Heart left ventricle (tissue), 16 donors: ENCODE results near the gene SPRY4. TPM values are rescaled to one million over a fixed set of nuclear protein-coding genes. Genes with fewer than 3 reads are reported as not detected.

Experiments used
- ATAC-seq, 4 donors: fragments of 200-7000 bp; cut with Tn5 transposase; one replicate each; pipeline ENCODE4 v1.9.1; 2020 to 2022; ENCODE audit warnings: moderate library complexity in 4 of 4, mild to moderate bottlenecking in 3 of 4, moderate number of reproducible peaks in 1 of 4
- DNase-seq, 5 donors: peaks; one replicate each; pipeline ENCODE4 v3.0.0-alpha.2; 2020
- H3K27ac ChIP-seq, 12 donors: fragments of 200-600 bp; sonication (generic) in 4 of 12; one replicate each; pipeline versions ENCODE4 v1.5.0 to v1.8.0; 2016 to 2022; ENCODE audit warnings: mild to moderate bottlenecking in 2 of 12
- H3K27me3 ChIP-seq, 9 donors: fragments of 200-600 bp; sonication (generic) in 2 of 9; one replicate each; pipeline versions ENCODE4 v1.5.1 to v1.8.0; 2016 to 2022; ENCODE audit warnings: mild to moderate bottlenecking in 3 of 9
- H3K36me3 ChIP-seq, 9 donors: fragments of 200-600 bp; sonication (generic) in 2 of 9; one replicate each; pipeline versions ENCODE4 v1.5.0 to v1.8.0; 2018 to 2022; ENCODE audit warnings: mild to moderate bottlenecking in 2 of 9
- H3K4me1 ChIP-seq, 12 donors: fragments of 200-600 bp; sonication (generic) in 4 of 12; one replicate each; pipeline versions ENCODE4 v1.5.0 to v1.8.0; 2016 to 2022; ENCODE audit warnings: mild to moderate bottlenecking in 3 of 12
- H3K4me3 ChIP-seq, 12 donors: fragments of 200-600 bp; sonication (generic) in 4 of 12; one replicate each; pipeline versions ENCODE4 v1.5.0 to v1.8.0; 2017 to 2022; ENCODE audit warnings: mild to moderate bottlenecking in 9 of 12, moderate library complexity in 4 of 12
- H3K9me3 ChIP-seq, 12 donors: fragments of 200-600 bp; sonication (generic) in 4 of 12; one replicate each; pipeline versions ENCODE4 v1.5.0 to v1.8.0; 2016 to 2022; ENCODE audit warnings: mild to moderate bottlenecking in 1 of 12
- POLR2A ChIP-seq, 2 donors: fragments of 450-650 bp; IDR thresholded peaks; one replicate each; pipeline ENCODE4 v1.6.1; 2017; ENCODE audit warnings: antibody characterized with exemption in 2 of 2, mild to moderate bottlenecking in 2 of 2, moderate library complexity in 2 of 2
- WGBS, 4 donors: extraction: QIAGEN DNeasy Blood & Tissue Kit in 2 of 4; methylation state at CpG; one replicate each; pipeline versions ENCODE4 v1.1.5 to v1.1.7; 2013 to 2018; 5-methylcytosine and 5-hydroxymethylcytosine counted together
- intact Hi-C, 10 donors: fragments of 100-400 bp; cut with DNase I; formaldehyde crosslinking; loops; one replicate each; pipeline versions ENCODE4 v1.11.1 to v1.14.2; 2022
- polyA plus RNA-seq, 2 donors: library from polyadenylated mRNA; stranded (reverse); fragments of 200-250 nt; gene quantifications; one replicate each; pipeline ENCODE4 v1.2.3, GENCODE V29; 2013
- total RNA-seq, 9 donors: library from RNA; depleted of rRNA in 2 of 9; stranded (reverse); fragments of >200 nt in 2 of 9; fragmentation: NEBNext Ultra II Directional in 3 of 9; extraction: Animal tissue kit (Norgen Biotek cat#: 25700) in 3 of 9; gene quantifications; one replicate each; pipeline versions ENCODE4 v1.1.0 to v1.2.4, GENCODE V29; 2016 to 2023
- TF ChIP-seq, protein P1 (sequence below), 12 donors: fragments of 200-600 bp; sonication (generic) in 4 of 12; IDR thresholded peaks; one replicate each; pipeline versions ENCODE4 v1.5.0 to v1.8.0; 2018 to 2022; ENCODE audit warnings: antibody characterized with exemption in 12 of 12, mild to moderate bottlenecking in 5 of 12
- donor health status: ischemic (EF 13 %, LVEDD 7.1; RV severe dilation, severe dysfunction).
- donor health status: healthy with polysubstance abuse.
- donor health status: DM: no; HTN: yes; CAD: no.
- donor health status: DM: no; HTN: no; CAD: no.
- donor health status: ischemic (EF 25% LVEDD 6.9; RV normal size, moderate dysfunction).
- donor health status: ischemic (EF 25% LVEDD 5.7; RV mildly dilated, moderate dysfunction).
- donor health status: healthy.
- donor health status: DM: yes; HTN: yes; CAD: no.
- donor health status: ischemic (EF 35%, LVEDD 5.7; RV mildly dilated, moderate dysfunction).
- donor health status: nonischemic (EF 11% LVEDD 7.7; RV severe dilation, severe dysfunction).
- donor health status: DM: yes; HTN: yes; CAD: no.
- donor health status: PGD.
- donor health status: ischemic (EF 29% LVEDD 5.4; RV normal size, mild dysfunction).
- donor health status: nonischemic (EF 23%, LVEDD 6.1; RV moderate dilation, normal function).

SPRY4 gene
- total and polyA plus RNA-seq, 11 donors: 4.5 to 21.3 (median 7.7) TPM

DNA sequence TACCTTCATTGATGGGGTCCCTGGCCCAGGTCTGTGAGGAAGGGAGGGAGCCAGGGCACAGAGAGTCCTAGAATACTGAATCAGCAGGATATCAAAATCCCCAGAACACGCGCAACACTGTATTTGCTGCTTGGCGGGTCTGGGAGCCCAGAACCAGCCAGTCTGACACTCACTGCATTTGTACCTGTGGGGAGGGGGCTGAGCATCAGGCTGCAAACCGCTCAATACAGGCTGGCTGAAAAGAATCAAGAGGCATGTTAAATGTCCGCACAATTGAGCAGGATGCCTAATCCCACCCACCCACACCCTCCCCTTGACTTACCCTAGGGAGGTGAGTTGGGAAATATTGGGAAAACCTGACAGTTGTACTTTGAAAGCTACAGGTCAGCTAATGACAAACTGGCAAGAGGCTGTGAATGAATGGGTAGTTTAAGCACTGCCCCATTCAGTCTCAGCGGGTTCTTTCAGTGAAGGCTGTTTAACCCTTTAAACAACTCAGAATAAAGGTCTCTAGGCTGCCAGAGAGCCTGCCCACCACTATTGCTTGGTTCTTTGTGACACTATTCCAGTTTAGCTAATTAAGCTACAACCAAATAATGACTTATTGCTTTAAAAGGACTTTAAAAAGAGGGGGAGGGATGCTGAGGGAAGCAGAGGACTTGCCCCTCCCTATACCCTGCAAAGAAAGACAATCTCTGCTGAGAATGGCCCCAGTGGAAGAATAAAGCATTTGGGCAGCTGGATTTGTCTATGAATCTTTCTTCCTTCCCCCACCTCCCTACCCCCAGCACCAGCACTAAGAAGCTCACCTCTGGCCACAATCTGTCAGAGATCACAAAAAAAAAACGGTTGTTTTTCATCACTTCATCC lies 5.0 kb downstream of the SPRY4 start:
- H3K27ac ChIP-seq: peak overlapping the region; percentile 49 to 99 (median 91)
- peaks cover 0 to 5% (median 0%) of the 10 kb centered on the region in 9 donors for H3K36me3 ChIP-seq
- no peak for TF ChIP-seq POLR2A (IDR thresholded peaks at IDR 0.05)
- TF ChIP-seq, protein P1, sequence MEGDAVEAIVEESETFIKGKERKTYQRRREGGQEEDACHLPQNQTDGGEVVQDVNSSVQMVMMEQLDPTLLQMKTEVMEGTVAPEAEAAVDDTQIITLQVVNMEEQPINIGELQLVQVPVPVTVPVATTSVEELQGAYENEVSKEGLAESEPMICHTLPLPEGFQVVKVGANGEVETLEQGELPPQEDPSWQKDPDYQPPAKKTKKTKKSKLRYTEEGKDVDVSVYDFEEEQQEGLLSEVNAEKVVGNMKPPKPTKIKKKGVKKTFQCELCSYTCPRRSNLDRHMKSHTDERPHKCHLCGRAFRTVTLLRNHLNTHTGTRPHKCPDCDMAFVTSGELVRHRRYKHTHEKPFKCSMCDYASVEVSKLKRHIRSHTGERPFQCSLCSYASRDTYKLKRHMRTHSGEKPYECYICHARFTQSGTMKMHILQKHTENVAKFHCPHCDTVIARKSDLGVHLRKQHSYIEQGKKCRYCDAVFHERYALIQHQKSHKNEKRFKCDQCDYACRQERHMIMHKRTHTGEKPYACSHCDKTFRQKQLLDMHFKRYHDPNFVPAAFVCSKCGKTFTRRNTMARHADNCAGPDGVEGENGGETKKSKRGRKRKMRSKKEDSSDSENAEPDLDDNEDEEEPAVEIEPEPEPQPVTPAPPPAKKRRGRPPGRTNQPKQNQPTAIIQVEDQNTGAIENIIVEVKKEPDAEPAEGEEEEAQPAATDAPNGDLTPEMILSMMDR (IDR thresholded peaks at IDR 0.05): no peak
- H3K9me3 ChIP-seq: no peaks in the 10 kb centered on the region
- no peak for DNase-seq
- WGBS, 4 donors: 40 to 48% (median 44%) methylated on average over 7 of the region's 7 CpGs
- H3K27me3 ChIP-seq: peaks cover 0 to 29% (median 0%) of the 10 kb centered on the region in 9 donors
- H3K4me3 ChIP-seq: peak overlapping the region in 9 of 12 donors; percentile 59 to 99 (median 80)
- intact Hi-C loops: loop anchor here (2.0 to 10.0 kb wide), 13 partner anchors 32 to 375 kb away; no protein-coding TSS in a partner anchor
- H3K4me1 ChIP-seq: peaks cover 20 to 79% (median 69%) of the 10 kb centered on the region in 12 donors
- ATAC-seq: no peak

DNA sequence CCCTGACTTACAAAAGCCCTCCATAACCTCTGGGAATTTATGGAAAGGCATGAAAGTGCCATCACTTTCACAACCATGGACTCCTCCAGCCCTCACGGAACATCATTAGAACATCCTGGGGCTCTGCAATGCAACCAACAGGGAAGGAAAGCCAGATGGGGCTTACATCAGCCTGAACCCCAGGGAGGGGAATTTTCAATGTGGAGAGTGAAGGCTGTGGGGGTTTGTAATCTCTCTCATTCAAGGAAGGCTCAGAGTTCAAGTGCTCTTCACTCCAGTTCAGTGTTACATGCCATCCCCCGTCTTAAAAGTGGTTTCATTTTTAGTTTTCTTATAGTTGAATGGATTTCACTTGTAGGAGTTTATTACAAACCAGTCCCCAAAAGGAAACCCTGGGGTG lies 5.7 kb downstream of the SPRY4 start:
- H3K4me1 ChIP-seq: peaks cover 20 to 86% (median 73%) of the 10 kb centered on the region in 12 donors
- ATAC-seq (no peak), DNase-seq (no peak)
- peaks cover 0 to 24% (median 0%) of the 10 kb centered on the region in 9 donors for H3K27me3 ChIP-seq
- H3K4me3 ChIP-seq: peak overlapping the region in 9 of 12 donors; percentile 59 to 99 (median 80)
- WGBS, 4 donors: 49 to 58% (median 54%) methylated on average over 2 of the region's 2 CpGs
- TF ChIP-seq POLR2A (IDR thresholded peaks at IDR 0.05): no peak
- TF ChIP-seq, protein P1 (IDR thresholded peaks at IDR 0.05): no peak
- intact Hi-C loops: loop anchor here in 5 of 10 donors (5.0 to 10.0 kb wide), 4 partner anchors 37 to 376 kb away; no protein-coding TSS in a partner anchor
- H3K36me3 ChIP-seq: peaks cover 0 to 10% (median 7%) of the 10 kb centered on the region in 9 donors
- H3K9me3 ChIP-seq: no peaks in the 10 kb centered on the region
- peak overlapping the region in 11 of 12 donors; percentile 81 to 99 (median 91) for H3K27ac ChIP-seq

DNA sequence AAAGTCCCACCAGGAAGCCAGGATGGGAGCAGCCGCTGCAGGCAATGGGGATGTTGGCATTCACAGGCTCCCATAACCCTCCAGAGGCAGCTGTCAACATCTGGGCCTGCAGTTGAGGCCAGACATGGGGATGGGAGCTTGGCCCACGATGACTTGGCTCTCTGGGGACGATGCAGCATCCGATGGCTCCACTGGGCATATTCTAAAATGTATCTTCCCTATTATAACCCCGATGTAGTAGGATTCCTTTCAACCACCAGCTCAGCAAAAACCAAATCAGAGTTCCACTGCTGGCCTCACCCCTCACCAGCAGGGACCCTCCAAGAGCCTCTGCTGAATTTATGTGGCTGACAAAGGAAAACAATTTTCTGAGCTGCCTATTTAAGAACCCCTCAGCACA lies 7.1 kb downstream of the SPRY4 start:
- peaks cover 0 to 11% (median 0%) of the 10 kb centered on the region in 9 donors for H3K27me3 ChIP-seq
- no peaks in the 10 kb centered on the region for H3K9me3 ChIP-seq
- H3K27ac ChIP-seq: peak overlapping the region in 11 of 12 donors; percentile 31 to 97 (median 83)
- ATAC-seq (peak in 1 of 4 donors; percentile 19), DNase-seq (peak in 2 of 5 donors; percentile 52 to 66)
- H3K36me3 ChIP-seq: peaks cover 0 to 23% (median 10%) of the 10 kb centered on the region in 9 donors
- H3K4me3 ChIP-seq: peak overlapping the region in 2 of 12 donors; percentile 9 to 12
- H3K4me1 ChIP-seq: peaks cover 20 to 99% (median 83%) of the 10 kb centered on the region in 12 donors
- intact Hi-C loops: loop anchor here in 5 of 10 donors (2.0 to 10.0 kb wide), 6 partner anchors 21 to 377 kb away; no protein-coding TSS in a partner anchor
- 36 to 56% (median 42%) methylated on average over 5 of the region's 5 CpGs for WGBS, 4 donors
- TF ChIP-seq, protein P1 (IDR thresholded peaks at IDR 0.05): peak in 5 of 12 donors; percentile 11 to 26 (median 22)
- no peak for TF ChIP-seq POLR2A (IDR thresholded peaks at IDR 0.05)

DNA sequence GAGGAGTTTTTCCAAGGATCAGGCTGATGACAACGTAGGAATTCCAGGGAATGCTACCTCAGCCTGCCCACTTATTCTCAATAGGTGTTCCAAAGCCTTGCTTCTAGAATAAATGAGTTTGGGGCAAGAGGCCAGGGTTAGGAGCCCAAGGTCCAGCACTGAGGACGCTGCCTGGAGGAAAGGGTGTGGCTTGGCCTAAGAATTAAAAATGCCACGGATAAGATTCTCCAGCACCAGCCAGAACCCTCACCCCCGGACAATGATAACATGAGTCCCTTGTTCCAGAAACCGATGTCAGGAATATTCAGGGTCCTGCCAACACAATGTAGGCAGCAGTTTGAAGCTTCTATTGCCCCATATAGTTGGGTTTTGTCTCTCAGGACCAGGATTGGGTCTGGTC lies 7.6 kb downstream of the SPRY4 start:
- peak in 1 of 4 donors; percentile 64 for ATAC-seq

More for the DNA sequence above, 7.6 kb downstream of the SPRY4 start:
- no peaks in the 10 kb centered on the region for H3K9me3 ChIP-seq
- intact Hi-C loops: loop anchor here in 5 of 10 donors (2.0 to 10.0 kb wide), 6 partner anchors 20 to 378 kb away; no protein-coding TSS in a partner anchor
- WGBS, 4 donors: 6 to 23% (median 9%) methylated on average over 4 to 5 of the region's 5 CpGs
- peaks cover 20 to 100% (median 86%) of the 10 kb centered on the region in 12 donors for H3K4me1 ChIP-seq
- H3K27ac ChIP-seq: peak overlapping the region in 11 of 12 donors; percentile 31 to 97 (median 83)
- H3K4me3 ChIP-seq: peak overlapping the region in 5 of 12 donors; percentile 9 to 29 (median 15)
- TF ChIP-seq, protein P1 (IDR thresholded peaks at IDR 0.05): no peak
- no peak for TF ChIP-seq POLR2A (IDR thresholded peaks at IDR 0.05)
- DNase-seq: no peak
- peaks cover 0 to 28% (median 16%) of the 10 kb centered on the region in 9 donors for H3K36me3 ChIP-seq
- peaks cover 0 to 5% (median 0%) of the 10 kb centered on the region in 9 donors for H3K27me3 ChIP-seq
